Hindlimb muscle (tissue), 1 donor: ENCODE data around the gene ODAPH. TPM values are rescaled to one million over a fixed set of nuclear protein-coding genes. Genes with fewer than 3 reads are reported as not detected.
"Not testable (repeated sequence)": the region's sequence is repeated elsewhere in the genome, so short reads cannot be mapped to it uniquely, and the experiment has no call there.

Experiments used
- DNase-seq: peaks from one replicate; pipeline ENCODE4 v3.0.0-alpha.2; 2013
- polyA plus RNA-seq: library from polyadenylated mRNA; unstranded; fragments of 120-200 nt; gene quantifications from one replicate; pipeline ENCODE4 v1.2.1, GENCODE V29; 2013; ENCODE audit not compliant: insufficient read length

The ODAPH gene
- not detected for polyA plus RNA-seq

GRCh38 chr4:75555294-75556164 is at the start of gene ODAPH:
ODAPH (plus strand) TSS chr4:75556066; CDS start chr4:75556083, 17 bp downstream.
- no peak for DNase-seq

DNA sequence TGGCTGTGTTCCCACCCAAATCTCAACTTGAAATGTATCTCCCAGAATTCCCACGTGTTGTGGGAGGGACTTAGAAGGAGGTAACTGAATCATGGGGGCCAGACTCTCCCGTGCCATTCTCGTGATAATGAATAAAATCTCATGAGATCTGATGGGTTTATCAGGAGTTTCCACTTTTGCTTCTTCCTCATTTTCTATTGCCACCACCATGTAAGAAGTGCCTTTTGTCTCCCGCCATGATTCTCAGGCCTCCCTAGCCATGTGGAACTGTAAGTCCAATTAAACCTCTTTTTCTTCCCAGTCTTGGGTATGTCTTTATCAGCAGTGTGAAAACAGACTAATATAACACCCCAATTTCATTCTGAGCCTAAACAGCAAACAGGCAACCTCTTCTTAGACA is 46.3 kb upstream of the ODAPH start:
- DNase-seq: not testable (repeated sequence)

DNA sequence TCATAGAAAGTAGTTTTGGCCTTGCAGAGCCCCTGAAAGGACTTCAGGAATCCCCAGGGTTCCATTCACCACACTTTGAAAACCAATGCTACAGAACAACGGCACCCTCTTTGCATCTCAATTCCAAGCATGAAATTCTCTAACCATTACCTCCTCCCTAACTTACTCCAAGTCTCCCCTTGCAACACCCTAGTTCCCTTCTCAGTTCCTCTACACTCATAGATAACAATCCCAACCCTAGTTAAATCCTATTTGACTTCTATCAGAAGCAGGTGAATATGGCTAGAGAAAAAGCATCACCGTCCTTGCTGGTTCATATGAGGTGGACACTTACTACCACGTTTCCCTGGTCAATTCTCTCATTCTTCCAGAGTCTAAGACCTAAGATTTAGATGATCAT is 44.0 kb upstream of the ODAPH start:
- no peak for DNase-seq

DNA sequence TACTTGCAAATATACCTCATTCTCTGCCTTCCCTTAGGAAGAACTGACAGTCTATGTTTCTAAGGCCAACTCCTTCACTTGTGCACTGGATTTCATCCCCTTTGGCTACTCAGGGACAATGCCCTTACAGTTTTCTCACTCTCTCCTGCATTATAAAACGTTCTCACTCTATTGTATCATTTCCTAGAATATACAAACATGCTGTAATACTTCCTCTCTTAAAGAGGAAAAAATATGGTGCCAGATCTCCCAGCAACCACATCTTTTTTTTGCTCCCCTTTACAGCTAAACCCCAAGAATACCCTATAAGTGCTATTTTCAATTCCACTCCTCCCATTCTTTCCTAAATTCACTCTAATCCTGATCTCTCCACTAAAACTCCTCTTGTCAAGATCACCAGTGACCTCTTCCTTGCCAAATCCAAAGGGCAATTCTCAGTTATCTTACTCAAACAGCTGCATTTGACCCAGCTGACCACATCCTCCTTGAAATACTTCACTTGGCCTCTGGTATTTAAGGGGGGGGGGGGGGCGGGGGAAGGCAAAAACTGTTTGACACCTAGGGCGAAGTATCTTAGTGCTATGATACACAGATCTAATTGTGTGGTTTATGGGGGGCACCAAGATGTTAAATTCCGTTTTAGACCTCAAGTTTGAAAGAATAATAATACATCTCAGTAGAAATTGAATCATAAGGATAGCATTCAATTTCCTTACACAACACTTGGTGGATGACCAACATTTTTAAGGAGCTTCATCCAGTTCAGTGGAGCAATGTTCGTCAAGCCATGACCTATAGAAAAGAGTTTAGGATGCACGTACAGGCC is 43.3 kb upstream of the ODAPH start:
- peak; percentile 1 for DNase-seq

- peak; percentile 21 for DNase-seq
Measured at GRCh38 chr4:75513526-75514130, 42.2 kb upstream of the ODAPH start.

GRCh38 chr4:75514131-75514948 is 41.5 kb upstream of the ODAPH start, which contains the start of the genes RCHY1 and THAP6:
RCHY1 (minus strand) TSS chr4:75514403; CDS start chr4:75514286, 117 bp downstream.
THAP6 (plus strand) TSS chr4:75514473; CDS start chr4:75515453, 980 bp downstream.
- peak; percentile 94 for DNase-seq

DNA sequence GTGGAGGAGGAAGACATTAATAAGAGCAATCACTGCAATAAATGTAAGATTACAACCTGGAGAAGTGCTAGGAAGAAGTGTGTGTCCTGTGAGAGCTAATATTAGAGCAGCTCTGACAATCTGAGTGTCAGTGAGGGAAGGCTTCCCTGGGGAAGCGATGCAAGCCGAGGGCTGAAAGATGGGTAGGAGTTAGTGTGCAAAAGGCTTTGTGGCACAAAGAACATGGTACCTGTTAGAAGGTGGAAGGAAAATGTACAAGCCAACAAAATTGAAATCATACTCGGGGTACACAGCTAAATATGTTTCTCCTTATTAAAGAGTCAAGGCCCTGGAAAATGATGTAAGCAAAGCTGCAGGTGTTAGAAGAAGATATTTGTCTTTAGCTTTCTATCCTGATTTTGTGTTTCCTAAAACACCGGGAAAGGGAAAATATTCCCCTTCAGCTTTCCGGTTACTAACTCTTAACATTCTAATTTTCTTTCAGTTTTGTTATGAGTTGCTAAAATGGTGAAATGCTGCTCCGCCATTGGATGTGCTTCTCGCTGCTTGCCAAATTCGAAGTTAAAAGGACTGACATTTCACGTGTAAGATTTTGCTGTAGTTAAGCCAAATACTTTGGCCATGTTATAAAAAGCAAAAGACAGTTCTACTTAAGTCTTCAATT is 40.8 kb upstream of the ODAPH start:
- no peak for DNase-seq

- no peak for DNase-seq
Measured at GRCh38 chr4:75516144-75516543, 39.7 kb upstream of the ODAPH start.

GRCh38 chr4:75519452-75519851 is 36.4 kb upstream of the ODAPH start:
- DNase-seq: not testable (repeated sequence)

- DNase-seq: no peak
Measured at GRCh38 chr4:75525086-75525485, 30.8 kb upstream of the ODAPH start.

DNA sequence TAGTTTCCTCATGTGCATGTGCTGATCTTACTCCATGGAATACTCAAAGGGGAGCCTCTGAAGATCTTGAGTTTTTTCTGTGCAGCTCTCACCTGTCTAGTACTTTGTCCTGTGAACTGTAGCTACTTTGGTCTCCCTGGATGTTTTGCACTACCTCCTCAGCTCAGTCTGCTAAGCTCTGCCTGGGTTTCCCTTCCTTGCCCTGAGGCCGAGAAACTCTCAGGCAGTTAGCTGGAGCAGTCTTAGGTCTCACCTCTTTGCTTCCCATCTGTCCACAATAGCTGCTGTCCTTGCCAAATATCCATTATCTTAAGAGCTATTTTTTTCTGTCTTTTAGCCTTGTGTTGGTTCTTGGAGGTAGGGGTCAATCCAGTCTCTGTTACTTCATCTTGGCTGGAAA is 30.0 kb upstream of the ODAPH start:
- no peak for DNase-seq

GRCh38 chr4:75527482-75527881 is 28.4 kb upstream of the ODAPH start:
- no peak for DNase-seq

GRCh38 chr4:75530556-75531322 is 25.1 kb upstream of the ODAPH start:
- DNase-seq: no peak

DNA sequence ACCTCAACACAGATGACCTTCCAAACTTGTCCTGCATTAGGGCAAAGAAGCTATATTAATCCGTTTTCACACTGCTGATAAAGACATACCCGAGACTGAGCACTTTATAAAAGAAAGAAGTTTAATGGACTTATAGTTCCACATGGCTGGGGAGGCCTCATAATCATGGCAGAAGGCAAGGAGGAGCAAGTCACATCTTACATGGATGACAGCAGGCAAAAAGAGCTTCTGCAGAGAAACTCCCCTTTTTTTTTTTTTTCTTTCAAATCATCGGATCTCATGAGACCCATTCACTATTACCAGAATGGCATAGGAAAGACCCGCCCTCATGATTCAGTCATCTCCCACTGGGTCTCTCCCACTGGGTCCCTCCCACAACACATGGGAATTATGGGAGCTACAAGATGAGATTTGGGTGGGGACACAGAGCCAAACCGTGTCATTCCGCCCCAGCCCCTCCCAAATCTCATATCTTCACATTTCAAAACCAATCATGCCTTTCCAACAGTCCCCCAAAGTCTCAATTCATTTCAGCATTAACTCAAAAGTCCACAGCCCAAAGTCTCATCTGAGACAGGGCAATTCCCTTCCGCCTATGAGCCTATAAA is 24.2 kb upstream of the ODAPH start:
- DNase-seq: not testable (repeated sequence)

DNA sequence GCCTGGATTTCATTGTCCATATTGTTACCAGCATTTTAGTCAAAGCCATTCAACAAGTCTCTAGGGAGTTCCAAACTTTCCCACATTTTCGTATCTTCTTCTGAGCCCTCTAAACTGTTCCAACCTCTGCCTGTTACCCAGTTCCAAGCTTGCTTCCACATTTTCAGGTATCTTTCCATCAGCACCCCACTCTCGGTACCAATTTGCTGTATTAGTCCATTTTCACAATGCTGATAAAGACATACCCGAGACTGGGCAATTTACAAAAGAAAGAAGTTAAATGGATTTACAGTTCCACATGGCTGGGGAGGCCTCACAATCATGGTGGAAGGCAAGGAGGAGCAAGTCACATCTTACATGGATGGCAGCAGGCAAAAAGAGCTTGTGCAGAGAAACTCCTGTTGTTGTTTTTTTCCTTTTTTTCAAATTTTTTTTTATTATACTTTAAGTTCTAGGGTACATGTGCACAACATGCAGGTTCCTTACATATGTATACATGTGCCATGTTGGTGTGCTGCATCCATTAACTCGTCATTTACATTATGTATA is 22.5 kb upstream of the ODAPH start:
- DNase-seq: not testable (repeated sequence)

DNA sequence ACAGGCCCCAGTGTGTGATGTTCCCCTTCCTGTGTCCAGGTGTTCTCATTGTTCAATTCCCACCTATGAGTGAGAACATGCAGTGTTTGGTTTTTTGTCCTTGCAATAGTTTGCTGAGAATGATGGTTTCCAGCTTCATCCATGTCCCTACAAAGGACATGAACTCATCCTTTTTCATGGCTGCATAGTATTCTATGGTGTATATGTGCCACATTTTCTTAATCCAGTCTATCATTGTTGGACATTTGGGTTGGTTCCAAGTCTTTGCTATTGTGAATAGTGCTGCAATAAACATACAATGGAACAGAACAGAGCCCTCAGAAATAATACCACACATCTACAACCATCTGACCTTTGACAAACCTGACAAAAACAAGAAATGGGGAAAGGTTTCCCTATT is 21.9 kb upstream of the ODAPH start:
- not testable (repeated sequence) for DNase-seq

DNA sequence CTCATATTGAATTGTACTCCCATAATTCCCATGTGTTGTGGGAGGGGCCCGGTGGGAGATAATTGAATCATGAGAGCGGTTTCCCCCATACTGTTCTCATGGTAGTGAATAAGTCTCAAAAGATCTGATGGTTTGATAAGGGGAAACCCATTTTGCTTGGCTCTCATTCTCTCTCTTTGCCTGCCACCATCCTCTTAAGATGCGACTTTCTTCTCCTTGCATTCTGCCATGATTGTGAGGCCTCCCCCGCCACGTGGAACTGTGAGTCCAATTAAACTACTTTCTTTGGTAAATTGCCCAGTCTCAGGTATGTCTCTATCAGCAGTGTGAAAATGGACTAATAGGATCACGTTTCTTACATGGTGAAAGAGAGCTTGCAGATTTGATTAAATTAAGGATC is 18.6 kb upstream of the ODAPH start:
- DNase-seq: not testable (repeated sequence)

GRCh38 chr4:75542824-75543223 is 13.0 kb upstream of the ODAPH start:
- DNase-seq: no peak

DNA sequence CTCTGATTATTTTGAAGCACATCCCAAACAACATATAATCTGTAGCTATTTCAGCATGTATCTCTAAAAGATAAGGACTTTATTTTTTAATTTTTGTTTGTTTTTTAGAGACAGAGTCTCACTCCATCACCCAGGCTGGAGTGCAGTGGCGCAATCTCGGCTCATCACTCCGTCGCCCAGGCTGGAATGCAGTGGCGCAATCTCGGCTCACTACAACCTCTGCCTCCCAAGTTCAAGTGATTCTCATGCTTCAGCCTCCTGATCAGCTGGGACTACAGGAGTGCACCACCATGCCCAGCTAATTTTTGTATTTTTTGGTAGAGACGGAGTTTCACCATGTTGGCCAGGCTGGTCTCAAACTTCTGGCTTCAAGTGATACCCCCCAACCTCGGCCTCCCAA is 11.6 kb upstream of the ODAPH start:
- DNase-seq: not testable (repeated sequence)

DNA sequence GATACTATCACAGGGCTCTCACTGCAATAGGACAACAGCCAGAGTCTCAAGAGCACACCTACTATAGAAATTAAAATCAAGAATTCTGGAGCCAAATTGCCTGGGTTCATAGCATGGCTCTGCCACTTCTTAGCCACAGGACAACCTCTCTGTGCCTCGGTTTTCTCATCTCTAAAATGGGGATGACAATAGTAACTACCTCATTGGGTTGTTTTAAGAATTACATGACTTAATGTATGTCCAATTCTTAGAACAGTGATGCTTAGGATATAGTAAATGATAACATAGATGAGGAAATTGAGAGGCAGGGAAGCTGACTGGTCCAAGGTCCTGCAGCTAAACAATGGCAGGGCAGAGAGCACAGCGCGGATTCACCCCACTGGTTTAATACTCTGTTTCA is 11.0 kb upstream of the ODAPH start:
- no peak for DNase-seq
